ENCODE results near the gene MFF.
"Not testable (repeated sequence)": the region's sequence is repeated elsewhere in the genome, so short reads cannot be mapped to it uniquely, and the experiment has no call there.

The MFF gene

GRCh38 chr2:227326783-227327182, 1.7 kb downstream of the MFF start:
- DNase-seq (ENCODE audit: extremely low read depth in 1 of 2, low read depth in 1 of 2) = no peak

- DNase-seq (ENCODE audit: extremely low read depth in 1 of 2, low read depth in 1 of 2) = no peak
Measured at GRCh38 chr2:227335713-227336112, 10.7 kb downstream of the MFF start.

- DNase-seq (ENCODE audit: extremely low read depth in 1 of 2, low read depth in 1 of 2) = no peak
Measured at GRCh38 chr2:227337442-227337841, 12.4 kb downstream of the MFF start.

GRCh38 chr2:227339098-227339599, 14.1 kb downstream of the MFF start:
- no peak for DNase-seq (ENCODE audit: extremely low read depth in 1 of 2, low read depth in 1 of 2)

GRCh38 chr2:227340106-227340505, 15.1 kb downstream of the MFF start:
- DNase-seq (ENCODE audit: extremely low read depth in 1 of 2, low read depth in 1 of 2) = no peak

GRCh38 chr2:227341553-227341952, 16.5 kb downstream of the MFF start:
- no peak for DNase-seq (ENCODE audit: extremely low read depth in 1 of 2, low read depth in 1 of 2)

- no peak for DNase-seq (ENCODE audit: extremely low read depth in 1 of 2, low read depth in 1 of 2)
Measured at GRCh38 chr2:227344231-227344630, 19.2 kb downstream of the MFF start.

GRCh38 chr2:227347117-227347516, 22.1 kb downstream of the MFF start:
- no peak for DNase-seq (ENCODE audit: extremely low read depth in 1 of 2, low read depth in 1 of 2)

GRCh38 chr2:227348324-227348723, 23.3 kb downstream of the MFF start:
- DNase-seq (ENCODE audit: extremely low read depth in 1 of 2, low read depth in 1 of 2) = no peak

GRCh38 chr2:227349989-227350612, 25.1 kb downstream of the MFF start:
- DNase-seq (ENCODE audit: extremely low read depth in 1 of 2, low read depth in 1 of 2) = no peak

GRCh38 chr2:227351639-227352038, 26.6 kb downstream of the MFF start:
- no peak for DNase-seq (ENCODE audit: extremely low read depth in 1 of 2, low read depth in 1 of 2)

- no peak for DNase-seq (ENCODE audit: extremely low read depth in 1 of 2, low read depth in 1 of 2)
Measured at GRCh38 chr2:227360351-227360750, 35.3 kb downstream of the MFF start.

GRCh38 chr2:227363756-227364155, 38.7 kb downstream of the MFF start:
- DNase-seq (ENCODE audit: extremely low read depth in 1 of 2, low read depth in 1 of 2) = no peak

- DNase-seq (ENCODE audit: extremely low read depth in 1 of 2, low read depth in 1 of 2) = not testable (repeated sequence)
Measured at GRCh38 chr2:227364585-227365263, 39.7 kb downstream of the MFF start.

GRCh38 chr2:227365833-227366232, 40.8 kb downstream of the MFF start:
- DNase-seq (ENCODE audit: extremely low read depth in 1 of 2, low read depth in 1 of 2) = no peak

GRCh38 chr2:227366769-227367426, 41.8 kb downstream of the MFF start:
- no peak for DNase-seq (ENCODE audit: extremely low read depth in 1 of 2, low read depth in 1 of 2)

GRCh38 chr2:227367427-227367795, 42.4 kb downstream of the MFF start:
- DNase-seq (ENCODE audit: extremely low read depth in 1 of 2, low read depth in 1 of 2) = no peak

- no peak for DNase-seq (ENCODE audit: extremely low read depth in 1 of 2, low read depth in 1 of 2)
Measured at GRCh38 chr2:227368574-227368973, 43.5 kb downstream of the MFF start.

GRCh38 chr2:227370092-227370491, 45.0 kb downstream of the MFF start:
- no peak for DNase-seq (ENCODE audit: extremely low read depth in 1 of 2, low read depth in 1 of 2)

- no peak for DNase-seq (ENCODE audit: extremely low read depth in 1 of 2, low read depth in 1 of 2)
Measured at GRCh38 chr2:227370791-227371312, 45.8 kb downstream of the MFF start.

GRCh38 chr2:227373389-227373788, 48.3 kb downstream of the MFF start:
- DNase-seq (ENCODE audit: extremely low read depth in 1 of 2, low read depth in 1 of 2) = no peak

GRCh38 chr2:227374158-227374557, 49.1 kb downstream of the MFF start:
- DNase-seq (ENCODE audit: extremely low read depth in 1 of 2, low read depth in 1 of 2) = no peak
